Heart left ventricle (tissue), 13 donors: ENCODE data around the gene CRLF2.

Source experiments
- POLR2A ChIP-seq, 2 donors: fragments of 450-650 bp; IDR thresholded peaks; one replicate each; pipeline ENCODE4 v1.6.1; 2017; ENCODE audit warnings: antibody characterized with exemption in 2 of 2, mild to moderate bottlenecking in 2 of 2, moderate library complexity in 2 of 2
- TF ChIP-seq, protein P1 (sequence below), 12 donors: fragments of 200-600 bp; sonication (generic) in 4 of 12; IDR thresholded peaks; one replicate each; pipeline versions ENCODE4 v1.5.0 to v1.8.0; 2018 to 2022; ENCODE audit warnings: antibody characterized with exemption in 12 of 12, mild to moderate bottlenecking in 5 of 12
- donor health status: ischemic (EF 13 %, LVEDD 7.1; RV severe dilation, severe dysfunction).
- donor health status: DM: no; HTN: yes; CAD: no.
- donor health status: DM: no; HTN: no; CAD: no.
- donor health status: ischemic (EF 25% LVEDD 6.9; RV normal size, moderate dysfunction).
- donor health status: ischemic (EF 25% LVEDD 5.7; RV mildly dilated, moderate dysfunction).
- donor health status: ischemic (EF 35%, LVEDD 5.7; RV mildly dilated, moderate dysfunction).
- donor health status: nonischemic (EF 11% LVEDD 7.7; RV severe dilation, severe dysfunction).
- donor health status: DM: yes; HTN: yes; CAD: no.
- donor health status: PGD.
- donor health status: ischemic (EF 29% LVEDD 5.4; RV normal size, mild dysfunction).
- donor health status: nonischemic (EF 23%, LVEDD 6.1; RV moderate dilation, normal function).

- TF ChIP-seq POLR2A (IDR thresholded peaks at IDR 0.05), result no peak
- TF ChIP-seq, protein P1, sequence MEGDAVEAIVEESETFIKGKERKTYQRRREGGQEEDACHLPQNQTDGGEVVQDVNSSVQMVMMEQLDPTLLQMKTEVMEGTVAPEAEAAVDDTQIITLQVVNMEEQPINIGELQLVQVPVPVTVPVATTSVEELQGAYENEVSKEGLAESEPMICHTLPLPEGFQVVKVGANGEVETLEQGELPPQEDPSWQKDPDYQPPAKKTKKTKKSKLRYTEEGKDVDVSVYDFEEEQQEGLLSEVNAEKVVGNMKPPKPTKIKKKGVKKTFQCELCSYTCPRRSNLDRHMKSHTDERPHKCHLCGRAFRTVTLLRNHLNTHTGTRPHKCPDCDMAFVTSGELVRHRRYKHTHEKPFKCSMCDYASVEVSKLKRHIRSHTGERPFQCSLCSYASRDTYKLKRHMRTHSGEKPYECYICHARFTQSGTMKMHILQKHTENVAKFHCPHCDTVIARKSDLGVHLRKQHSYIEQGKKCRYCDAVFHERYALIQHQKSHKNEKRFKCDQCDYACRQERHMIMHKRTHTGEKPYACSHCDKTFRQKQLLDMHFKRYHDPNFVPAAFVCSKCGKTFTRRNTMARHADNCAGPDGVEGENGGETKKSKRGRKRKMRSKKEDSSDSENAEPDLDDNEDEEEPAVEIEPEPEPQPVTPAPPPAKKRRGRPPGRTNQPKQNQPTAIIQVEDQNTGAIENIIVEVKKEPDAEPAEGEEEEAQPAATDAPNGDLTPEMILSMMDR (IDR thresholded peaks at IDR 0.05), result no peak
These were observed 33.8 kb downstream of the CRLF2 start for GRCh38 chrX:1178580-1179057.
